ENCODE data around the gene GOLGA5.
A peak's percentile ranks its signal among the peaks of the same experiment; 100 is the strongest.
"Not testable (repeated sequence)": the region's sequence is repeated elsewhere in the genome, so short reads cannot be mapped to it uniquely, and the experiment has no call there.

The GOLGA5 gene

DNA sequence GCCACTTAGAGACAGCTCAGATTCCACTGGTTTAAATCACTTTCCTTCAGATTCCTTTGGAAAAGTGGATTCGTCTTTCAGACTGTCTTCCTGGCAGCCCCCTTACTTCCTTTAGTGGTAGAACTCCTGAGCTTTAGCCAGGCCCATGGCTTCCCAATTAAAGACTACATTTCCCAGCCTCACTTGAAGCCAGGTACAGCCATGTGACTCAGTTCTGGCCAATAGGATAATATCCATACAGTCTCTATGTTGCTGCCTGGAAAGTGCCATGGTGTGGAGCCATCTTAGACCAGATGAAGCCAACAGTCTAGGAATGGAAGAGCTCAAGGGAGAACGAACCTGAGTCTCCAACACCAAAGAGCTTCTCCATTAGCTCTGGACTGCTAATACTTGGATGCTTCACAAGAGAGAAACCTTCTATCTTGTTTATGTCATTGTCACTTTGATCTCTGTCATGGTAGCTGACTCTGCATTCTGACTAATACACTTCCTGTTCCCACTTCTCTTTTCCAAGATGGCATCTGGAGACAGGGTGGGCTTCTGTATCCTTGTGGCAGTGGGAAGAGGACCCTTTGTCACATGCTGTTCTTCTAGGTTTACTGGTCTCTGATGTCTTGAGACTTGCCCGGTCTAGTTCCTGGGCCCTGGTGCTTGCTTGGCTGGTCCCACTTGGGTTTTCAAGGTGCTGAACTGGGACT, 15.1 kb upstream of the GOLGA5 start:
- peak; percentile 26 for DNase-seq

DNA sequence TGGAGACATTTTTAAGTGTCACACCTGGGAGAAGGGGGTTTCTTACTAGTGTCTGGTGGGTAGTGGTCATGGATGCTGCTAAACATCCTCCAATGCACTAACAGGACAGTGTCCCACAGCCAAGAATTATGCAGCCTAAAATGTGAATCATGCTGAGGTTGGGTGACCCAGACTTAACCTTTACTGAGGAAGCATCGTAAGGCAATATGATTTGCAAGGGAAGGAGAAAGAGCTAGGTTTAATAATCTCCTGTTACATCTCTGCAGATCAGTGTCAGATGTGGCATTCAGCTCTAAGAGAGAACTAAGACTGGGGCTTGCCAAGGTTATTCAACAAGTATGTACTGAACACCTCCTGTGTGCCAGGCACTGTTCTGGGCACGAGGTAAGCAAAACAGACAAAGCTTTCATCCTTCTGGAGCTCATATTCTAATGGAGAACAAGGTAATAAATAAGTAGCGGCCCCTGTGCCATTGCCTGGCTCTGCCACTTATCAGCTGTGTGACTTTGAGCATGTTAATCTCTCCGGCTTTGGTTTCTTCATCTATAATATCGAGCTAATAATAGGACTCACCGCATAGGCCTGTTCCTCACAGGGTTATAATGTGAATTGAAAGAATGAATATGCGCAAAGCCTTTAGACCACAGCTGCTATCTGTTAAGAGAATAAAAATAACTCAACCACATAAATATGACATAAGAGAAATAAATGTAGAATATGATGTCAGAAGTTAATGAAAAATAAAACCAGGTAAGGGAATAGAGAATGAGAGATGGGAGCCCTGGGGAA, 13.5 kb upstream of the GOLGA5 start:
- DNase-seq, result no peak

DNA sequence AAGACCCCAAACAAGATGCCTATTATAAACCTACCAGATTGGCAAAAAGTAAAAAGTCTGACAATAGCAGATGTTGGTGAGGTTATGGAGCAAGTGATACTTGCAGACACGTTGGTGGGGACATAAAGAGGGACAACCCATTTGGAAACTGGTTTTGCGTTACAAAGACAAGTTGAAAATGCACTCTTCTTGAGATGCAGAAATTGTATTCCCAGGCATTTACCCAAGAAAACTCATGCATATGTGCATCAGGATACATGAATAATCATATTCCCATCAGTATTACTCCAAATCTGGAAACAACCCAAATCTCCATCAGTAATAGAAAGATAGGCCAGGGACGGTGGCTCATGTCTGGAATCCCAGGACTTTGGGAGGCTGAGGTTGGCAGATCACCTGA, 12.8 kb upstream of the GOLGA5 start:
- no peak for DNase-seq

- peak; percentile 77 for DNase-seq
Observed at GRCh38 chr14:92783813-92784431, 10.2 kb upstream of the GOLGA5 start.

DNA sequence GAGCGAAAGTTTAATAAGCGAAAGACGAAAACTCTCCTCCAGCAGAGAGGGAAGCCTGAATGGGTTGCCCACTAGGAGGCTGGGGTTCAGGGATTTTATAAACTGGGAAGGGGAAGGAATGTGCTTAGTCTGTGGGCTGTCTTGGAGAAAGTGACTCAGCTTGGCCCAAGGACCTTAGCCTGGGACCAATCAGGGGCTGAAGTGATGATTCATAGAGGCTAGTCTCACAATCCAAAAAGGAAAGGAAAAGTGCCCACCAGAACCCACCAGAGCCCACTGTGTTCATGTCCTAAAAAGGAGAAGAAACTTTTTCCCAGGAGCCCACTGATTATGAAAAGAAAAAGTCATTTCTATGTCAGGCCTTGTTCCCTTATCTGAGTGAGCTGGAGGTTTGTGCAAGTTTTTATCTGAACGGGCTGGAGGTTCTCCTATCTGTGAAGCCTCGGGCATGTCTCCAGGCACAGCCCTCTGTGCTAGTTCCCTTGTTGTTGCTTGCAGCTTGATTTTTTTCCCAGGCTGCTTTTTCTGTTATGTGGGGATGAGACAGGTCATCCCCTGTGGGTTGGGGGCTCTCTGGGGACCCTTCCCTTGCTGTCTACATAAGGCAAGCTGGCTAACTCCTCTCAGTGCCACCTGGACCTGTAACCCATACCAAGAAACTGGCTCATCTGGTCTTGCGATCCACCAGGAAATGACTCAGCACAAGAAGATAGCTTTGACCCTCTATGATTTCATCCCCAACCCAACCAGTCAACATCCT, 8.3 kb upstream of the GOLGA5 start:
- no peak for DNase-seq

GRCh38 chr14:92786427-92786756, 7.7 kb upstream of the GOLGA5 start:
- DNase-seq, result no peak

DNA sequence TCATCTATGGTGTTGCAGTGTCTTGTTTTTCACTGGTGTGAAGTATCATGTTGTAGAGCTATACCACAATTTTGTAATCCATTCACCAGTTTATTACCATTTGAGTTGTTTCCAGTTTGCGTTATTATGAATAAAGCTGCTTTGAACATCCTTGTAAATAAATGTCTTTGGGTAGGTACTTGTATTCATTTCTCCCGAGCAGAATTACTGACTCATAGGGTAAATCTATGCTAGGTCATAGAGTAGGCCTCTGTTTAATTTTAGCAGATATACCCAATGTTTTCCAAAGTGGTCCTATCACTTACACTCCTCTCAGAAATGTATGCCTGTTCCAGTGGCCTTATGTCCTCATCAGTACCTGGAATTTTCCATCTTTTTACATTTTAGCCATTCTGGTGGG, 6.6 kb upstream of the GOLGA5 start:
- DNase-seq, result no peak

DNA sequence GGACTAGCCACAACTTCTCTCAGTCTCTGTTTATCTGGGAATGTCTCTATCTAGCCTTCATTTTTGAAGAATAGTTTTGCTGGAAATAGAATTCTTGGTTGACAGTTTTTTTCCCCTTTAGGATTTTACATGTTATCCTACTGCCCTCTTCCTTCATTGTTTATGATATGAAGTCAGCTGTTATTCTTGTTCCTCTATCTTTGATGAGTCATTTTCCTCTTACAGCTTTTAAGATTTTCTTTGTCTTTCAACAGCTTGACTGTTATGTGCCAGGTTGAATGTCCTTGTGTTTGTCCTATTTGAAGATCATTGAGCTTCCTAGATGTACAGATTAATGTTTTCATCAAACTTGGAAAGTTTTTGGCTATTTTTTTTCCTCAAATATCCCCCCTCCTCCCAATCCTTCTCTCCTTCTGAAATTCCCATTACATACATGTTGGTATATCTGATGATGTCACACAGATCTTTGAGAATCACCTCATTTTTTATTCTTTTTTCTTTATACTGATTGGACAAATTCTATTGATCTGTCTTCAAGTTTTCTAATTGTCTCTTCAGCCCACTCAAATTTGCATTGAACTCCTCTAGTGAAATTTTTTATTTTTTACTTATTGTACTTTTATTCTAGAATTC, 4.5 kb upstream of the GOLGA5 start:
- no peak for DNase-seq

DNA sequence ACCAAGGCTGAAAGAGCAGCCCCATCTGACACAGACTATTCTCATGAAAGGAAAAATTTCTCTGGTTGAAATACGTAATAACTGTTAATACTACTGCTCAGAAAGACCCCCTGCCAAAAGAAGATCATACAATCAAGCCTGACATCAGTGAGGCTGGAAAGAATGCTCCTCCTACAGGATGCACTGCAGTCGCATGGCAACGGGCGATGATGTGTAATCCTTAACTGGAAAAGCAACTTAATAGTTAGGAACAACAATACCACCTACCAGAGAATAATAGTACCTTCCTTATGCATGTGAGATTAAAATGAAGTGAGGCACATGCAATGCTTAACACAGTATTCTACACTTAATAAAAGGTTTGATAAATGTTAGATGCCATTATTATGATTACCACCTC, 1.2 kb upstream of the GOLGA5 start:
- DNase-seq, result peak; percentile 36

DNA sequence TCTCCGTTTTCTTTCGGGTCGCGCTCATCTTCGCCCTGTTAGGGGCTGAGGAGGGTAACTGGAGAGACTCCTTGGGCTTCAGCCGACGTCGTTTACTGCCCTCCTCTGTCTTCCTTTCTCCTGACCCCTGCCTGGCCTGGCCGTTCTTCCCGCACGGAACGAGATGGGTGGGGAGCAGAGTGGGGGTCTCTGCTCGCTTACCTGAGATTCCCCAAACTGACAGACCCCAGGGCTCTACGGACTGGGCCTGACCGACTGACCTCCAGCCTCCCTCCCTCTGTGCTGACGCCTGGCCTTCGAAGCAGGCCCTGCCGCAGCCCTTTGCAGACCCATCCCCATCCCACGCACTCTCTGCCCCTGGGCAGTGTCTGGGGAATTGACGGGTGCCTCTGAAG, 439 bp downstream of the GOLGA5 start:
- peak; percentile 45 for DNase-seq

DNA sequence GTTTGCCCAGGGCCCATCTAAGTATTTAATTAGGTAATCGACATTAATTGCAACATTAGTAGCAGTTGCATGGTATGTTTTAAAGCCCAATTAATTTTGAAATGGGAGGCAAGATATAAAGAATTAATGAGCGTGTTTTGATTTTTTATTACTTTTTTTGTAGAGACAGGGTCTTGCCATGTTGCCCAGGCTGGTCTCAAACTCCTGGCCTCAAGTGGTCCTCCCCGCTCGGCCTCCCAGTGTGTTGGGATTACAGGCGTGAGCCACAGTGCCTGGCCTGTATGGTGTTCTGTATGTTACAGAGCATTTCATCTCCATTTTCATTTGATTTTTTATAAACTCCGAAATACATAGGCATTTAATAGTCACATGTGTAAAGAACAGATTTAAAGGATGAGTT, 856 bp downstream of the GOLGA5 start:
- no peak for DNase-seq

DNA sequence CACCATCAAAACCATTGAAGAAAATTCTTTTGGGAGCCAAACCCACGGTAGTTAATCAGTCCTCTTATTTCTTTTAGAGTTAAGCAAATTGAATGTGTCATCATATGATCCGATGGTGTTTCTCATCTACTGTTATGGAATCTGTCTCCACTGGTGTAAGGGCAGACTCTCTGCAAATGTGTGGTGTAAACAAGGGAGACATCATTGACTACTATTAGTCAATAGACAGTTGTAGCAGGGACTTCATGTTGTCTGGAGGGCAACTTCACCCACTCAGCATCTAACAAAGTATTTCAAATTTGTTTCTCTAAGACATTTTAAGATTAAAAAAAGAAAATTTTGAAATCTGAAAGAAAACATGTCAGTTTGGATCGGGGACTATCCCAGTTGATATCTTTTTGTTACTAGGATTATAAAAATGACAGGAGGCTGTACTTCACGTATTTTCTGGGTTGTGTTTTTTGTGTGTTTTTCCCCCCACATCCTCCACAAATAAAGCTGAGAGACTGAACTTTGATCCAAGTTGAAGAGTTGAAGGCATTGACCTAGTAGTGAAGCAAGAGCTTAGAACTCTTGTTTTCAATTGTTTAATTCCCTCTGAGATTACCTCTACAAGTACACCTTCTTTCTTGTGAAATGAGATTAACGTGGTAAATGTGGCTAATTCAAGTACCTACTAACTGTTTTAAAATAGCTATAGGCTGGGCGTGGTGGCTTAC, 4.0 kb downstream of the GOLGA5 start:
- DNase-seq, result no peak

DNA sequence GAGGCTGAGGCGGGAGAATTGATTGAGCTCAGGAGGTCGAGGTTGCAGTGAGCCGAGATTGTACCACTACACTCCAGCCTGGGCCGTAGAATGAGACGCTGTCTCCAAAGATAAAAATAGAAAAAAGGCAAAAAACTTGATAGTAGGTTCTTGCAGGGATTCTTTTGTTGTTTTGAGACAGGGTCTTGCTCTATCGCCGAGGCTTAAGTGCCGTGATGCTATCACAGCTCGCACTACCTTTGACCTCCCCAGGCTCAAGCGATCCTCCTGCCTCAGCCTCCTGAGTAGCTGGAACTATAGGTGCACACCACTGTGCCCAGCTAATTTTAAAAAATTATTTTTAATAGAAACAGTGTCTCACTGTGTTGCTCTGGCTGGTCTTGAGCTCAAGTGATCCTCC, 4.7 kb downstream of the GOLGA5 start:
- no peak for DNase-seq

- DNase-seq, result no peak
Observed at GRCh38 chr14:92800012-92800411, 5.9 kb downstream of the GOLGA5 start.

DNA sequence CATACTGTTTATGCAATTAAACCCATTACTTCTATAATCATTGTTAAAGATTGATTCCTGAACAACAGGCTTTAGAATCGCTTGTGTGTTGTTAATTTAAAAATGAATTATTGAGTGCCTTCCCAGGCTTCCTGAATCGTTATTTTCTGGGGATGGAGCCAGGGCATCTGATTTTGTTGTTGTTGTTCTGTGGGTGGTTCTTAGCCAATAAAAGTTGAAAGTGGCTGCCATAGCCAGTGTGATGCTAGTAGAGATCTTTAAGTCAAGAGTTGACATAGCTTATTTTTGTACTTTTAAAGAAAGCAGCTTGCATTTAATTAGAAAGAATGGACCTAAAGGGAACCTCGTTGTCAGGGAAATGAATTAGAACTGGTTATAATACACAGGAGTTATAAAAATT, 6.4 kb downstream of the GOLGA5 start:
- no peak for DNase-seq

GRCh38 chr14:92801917-92802316, 7.8 kb downstream of the GOLGA5 start:
- DNase-seq, result no peak

- DNase-seq, result no peak
Observed at GRCh38 chr14:92802678-92803077, 8.6 kb downstream of the GOLGA5 start.

DNA sequence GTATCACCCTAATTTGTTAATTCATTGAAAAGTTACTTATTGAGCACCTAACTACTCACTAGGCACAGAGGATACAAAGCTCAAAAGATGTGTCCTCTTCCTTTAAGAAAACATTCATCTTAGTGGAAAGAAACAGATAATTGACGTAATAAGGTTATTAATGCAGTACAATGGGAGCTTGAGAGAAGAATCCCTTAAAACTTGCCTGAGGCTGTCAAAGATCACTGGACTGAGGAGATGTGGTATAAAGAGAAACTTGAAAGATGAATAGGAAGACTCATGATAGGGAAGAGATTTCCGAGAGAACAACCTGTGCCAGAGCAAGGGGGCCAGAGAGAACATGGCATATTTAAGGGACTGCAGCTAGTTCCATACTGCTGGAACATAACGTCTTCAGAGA, 19.1 kb downstream of the GOLGA5 start:
- DNase-seq, result no peak

DNA sequence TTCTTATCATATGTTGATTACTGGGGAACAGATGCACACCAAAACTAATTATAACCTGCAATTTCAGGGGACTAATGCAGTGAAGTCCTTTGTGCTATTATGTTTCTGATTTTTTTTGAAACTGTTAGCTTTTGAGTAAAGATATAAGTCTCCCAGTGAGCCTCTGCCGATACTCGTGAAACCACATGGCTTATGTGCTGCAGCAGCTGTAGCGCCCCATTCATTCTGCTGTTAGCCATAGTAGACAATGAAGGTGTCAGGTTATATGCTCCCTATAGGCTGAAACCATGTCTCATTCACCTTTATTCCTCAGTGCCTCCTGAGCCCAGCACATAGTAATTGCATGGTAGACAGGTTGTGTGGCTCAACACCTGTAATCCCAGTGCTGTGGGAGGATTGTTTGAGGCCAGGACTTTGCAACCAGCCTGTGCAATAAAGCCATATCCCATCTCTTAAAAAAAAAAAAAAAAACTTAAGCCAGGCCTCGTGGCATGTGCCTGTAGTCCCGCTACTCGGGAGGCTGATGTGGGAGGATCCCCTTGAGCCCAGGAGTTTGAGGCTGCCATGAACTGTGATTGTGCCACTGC, 25.0 kb downstream of the GOLGA5 start:
- peak; percentile 72 for DNase-seq

- DNase-seq, result not testable (repeated sequence)
Observed at GRCh38 chr14:92819680-92820535, 25.8 kb downstream of the GOLGA5 start.

GRCh38 chr14:92820536-92820840, 26.4 kb downstream of the GOLGA5 start:
- DNase-seq, result not testable (repeated sequence)
